HG03521 (cell line): ENCODE results near the gene GUCA1A.
"Not testable (repeated sequence)": the region's sequence is repeated elsewhere in the genome, so short reads cannot be mapped to it uniquely, and the experiment has no call there.

Experiments
- ATAC-seq: cut with Tn5 transposase; IDR thresholded peaks from one replicate; pipeline ENCODE4 v1.9.1; 2021; ENCODE audit warnings: mild to moderate bottlenecking, moderate library complexity; ENCODE audit not compliant: unreplicated experiment

Gene GUCA1A

GRCh38 chr6:42142118-42142835 lies 30.9 kb upstream of the GUCA1A start, which contains the start of gene C6orf132:
Gene C6orf132 (minus strand): TSS chr6:42142620. CDS start chr6:42142444, 176 bp downstream.
- ATAC-seq: no peak

- no peak for ATAC-seq
Observed at GRCh38 chr6:42147138-42147562, 26.0 kb upstream of the GUCA1A start.

GRCh38 chr6:42148058-42148457 lies 25.1 kb upstream of the GUCA1A start:
- ATAC-seq: no peak

GRCh38 chr6:42150254-42150653 lies 22.9 kb upstream of the GUCA1A start:
- ATAC-seq: no peak

GRCh38 chr6:42152024-42152423 lies 21.1 kb upstream of the GUCA1A start:
- no peak for ATAC-seq

- ATAC-seq: not testable (repeated sequence)
Observed at GRCh38 chr6:42152528-42153213, 20.5 kb upstream of the GUCA1A start.

- ATAC-seq: no peak
Observed at GRCh38 chr6:42153921-42154320, 19.2 kb upstream of the GUCA1A start.

- ATAC-seq: no peak
Observed at GRCh38 chr6:42154461-42155209, 18.5 kb upstream of the GUCA1A start.

GRCh38 chr6:42155293-42155692 lies 17.9 kb upstream of the GUCA1A start:
- ATAC-seq: no peak

GRCh38 chr6:42156638-42157037 lies 16.5 kb upstream of the GUCA1A start:
- no peak for ATAC-seq

- no peak for ATAC-seq
Observed at GRCh38 chr6:42158011-42158410, 15.2 kb upstream of the GUCA1A start.

GRCh38 chr6:42158631-42159030 lies 14.5 kb upstream of the GUCA1A start:
- no peak for ATAC-seq

GRCh38 chr6:42159431-42160024 lies 13.6 kb upstream of the GUCA1A start:
- no peak for ATAC-seq

- ATAC-seq: no peak
Observed at GRCh38 chr6:42162384-42162783, 10.8 kb upstream of the GUCA1A start.

GRCh38 chr6:42162812-42163211 lies 10.4 kb upstream of the GUCA1A start:
- ATAC-seq: no peak

- no peak for ATAC-seq
Observed at GRCh38 chr6:42163981-42164380, 9.2 kb upstream of the GUCA1A start.

- ATAC-seq: no peak
Observed at GRCh38 chr6:42165016-42165415, 8.1 kb upstream of the GUCA1A start.

- ATAC-seq: no peak
Observed at GRCh38 chr6:42166444-42167141, 6.6 kb upstream of the GUCA1A start.

- ATAC-seq: no peak
Observed at GRCh38 chr6:42168650-42169049, 4.5 kb upstream of the GUCA1A start.

- ATAC-seq: not testable (repeated sequence)
Observed at GRCh38 chr6:42169780-42170179, 3.4 kb upstream of the GUCA1A start.
